WI38 (cell line): ENCODE results near the gene DUSP15.

Experiments
- H3K4me3 ChIP-seq: 2 replicates; pipeline ENCODE4 v1.5.1; 2011; ENCODE audit warnings: low read depth, mild to moderate bottlenecking, control low read depth, low read length
- TF ChIP-seq, protein P1 (sequence below): IDR thresholded peaks from 2 replicates; pipeline ENCODE4 v1.5.1; 2012; ENCODE audit warnings: low read depth, mild to moderate bottlenecking, control low read depth, low read length

DUSP15 gene

GRCh38 chr20:31837896-31838397 lies 32.4 kb downstream of the DUSP15 start:
- no peak overlapping the region for H3K4me3 ChIP-seq
- TF ChIP-seq, protein P1, sequence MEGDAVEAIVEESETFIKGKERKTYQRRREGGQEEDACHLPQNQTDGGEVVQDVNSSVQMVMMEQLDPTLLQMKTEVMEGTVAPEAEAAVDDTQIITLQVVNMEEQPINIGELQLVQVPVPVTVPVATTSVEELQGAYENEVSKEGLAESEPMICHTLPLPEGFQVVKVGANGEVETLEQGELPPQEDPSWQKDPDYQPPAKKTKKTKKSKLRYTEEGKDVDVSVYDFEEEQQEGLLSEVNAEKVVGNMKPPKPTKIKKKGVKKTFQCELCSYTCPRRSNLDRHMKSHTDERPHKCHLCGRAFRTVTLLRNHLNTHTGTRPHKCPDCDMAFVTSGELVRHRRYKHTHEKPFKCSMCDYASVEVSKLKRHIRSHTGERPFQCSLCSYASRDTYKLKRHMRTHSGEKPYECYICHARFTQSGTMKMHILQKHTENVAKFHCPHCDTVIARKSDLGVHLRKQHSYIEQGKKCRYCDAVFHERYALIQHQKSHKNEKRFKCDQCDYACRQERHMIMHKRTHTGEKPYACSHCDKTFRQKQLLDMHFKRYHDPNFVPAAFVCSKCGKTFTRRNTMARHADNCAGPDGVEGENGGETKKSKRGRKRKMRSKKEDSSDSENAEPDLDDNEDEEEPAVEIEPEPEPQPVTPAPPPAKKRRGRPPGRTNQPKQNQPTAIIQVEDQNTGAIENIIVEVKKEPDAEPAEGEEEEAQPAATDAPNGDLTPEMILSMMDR: no peak

DNA sequence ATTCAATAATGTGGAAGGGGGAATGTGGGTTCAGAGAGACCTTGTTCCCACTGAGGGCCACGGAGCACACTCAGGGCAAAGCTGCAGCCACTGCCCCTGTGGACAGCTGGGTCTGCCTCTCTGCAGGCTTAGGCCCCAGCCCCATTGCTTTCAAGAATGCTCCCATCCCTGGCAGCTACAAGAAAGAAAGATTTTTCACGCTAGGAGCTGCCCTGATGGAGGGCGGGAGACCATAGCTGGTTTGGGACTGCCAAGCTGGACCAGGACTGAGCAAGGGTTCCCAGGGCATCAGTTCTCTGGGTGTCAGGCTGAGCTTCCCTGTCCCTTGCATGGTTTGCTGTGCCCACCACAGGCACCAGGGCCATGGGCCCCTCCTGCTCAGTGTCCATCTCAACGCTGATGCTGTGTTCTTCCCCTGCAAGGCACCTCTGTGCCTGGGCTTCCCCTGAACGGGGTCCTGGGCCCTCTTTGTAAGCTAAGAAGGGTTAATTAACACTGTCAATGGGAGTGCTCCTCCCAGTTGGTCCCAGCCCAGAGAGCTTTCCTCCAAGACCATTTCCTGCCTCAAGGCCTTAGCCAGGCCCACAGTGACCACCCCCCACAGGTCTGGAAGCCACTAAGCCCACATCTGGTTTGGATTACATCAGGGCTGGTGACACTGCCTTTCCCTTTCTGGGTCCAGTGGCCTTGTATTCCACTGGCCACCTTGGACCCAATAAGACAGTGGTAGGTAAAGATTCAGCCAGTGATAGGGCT lies 33.3 kb downstream of the DUSP15 start:
- TF ChIP-seq, protein P1: no peak
- H3K4me3 ChIP-seq: no peak overlapping the region

GRCh38 chr20:31835977-31836852 lies 34.1 kb downstream of the DUSP15 start:
- H3K4me3 ChIP-seq: no peak overlapping the region
- TF ChIP-seq, protein P1: no peak

- H3K4me3 ChIP-seq: no peak overlapping the region
- TF ChIP-seq, protein P1: no peak
These were observed 34.8 kb downstream of the DUSP15 start for GRCh38 chr20:31835554-31835953.

- TF ChIP-seq, protein P1: no peak
- no peak overlapping the region for H3K4me3 ChIP-seq
These were observed 36.3 kb downstream of the DUSP15 start for GRCh38 chr20:31833931-31834521.

GRCh38 chr20:31833130-31833930 lies 37.0 kb downstream of the DUSP15 start:
- TF ChIP-seq, protein P1: peak; percentile 87

More at GRCh38 chr20:31833130-31833930, 37.0 kb downstream of the DUSP15 start:
- no peak overlapping the region for H3K4me3 ChIP-seq
